GM12878 (cell line): ENCODE measurements around the gene SLC13A4. TPM values are rescaled to one million over a fixed set of nuclear protein-coding genes. Genes with fewer than 3 reads are reported as not detected.

Source experiments
- ATAC-seq: fragments of 200-7000 bp; cut with Tn5 transposase; 3 replicates; pipeline ENCODE4 v1.9.1; 2020; ENCODE audit warnings: mild to moderate bottlenecking, moderate library complexity
- BruUV-seq: library from RNA; stranded (reverse); fragments of 400-500 nt; replicated peaks from 2 replicates; lab custom pipeline; 2021; lab: Mats Ljungman, UMichigan
- CTCF ChIA-PET: fragments of 300-600 bp; sonication (Branson Sonifier 250); formaldehyde crosslinking; extraction: SDS; loops from one replicate; lab custom pipeline; 2021; ENCODE audit warnings: inconsistent platforms; lab: Yijun Ruan, JAX
- POLR2A ChIA-PET: fragments of 350-600 bp; formaldehyde crosslinking; extraction: SDS; loops from one replicate; lab custom pipeline; 2021; ENCODE audit warnings: inconsistent platforms; lab: Charles Lee
- RAD21 ChIA-PET: fragments of 300-600 bp; sonication (Branson Sonifier 250); formaldehyde crosslinking; loops from one replicate; lab custom pipeline; 2023; ENCODE audit warnings: antibody characterized with exemption; ENCODE audit not compliant: unreplicated experiment; lab: Charles Lee
- SMC1A ChIA-PET: fragments of 300-600 bp; sonication (Branson Sonifier 250); formaldehyde crosslinking; loops from one replicate; lab custom pipeline; 2023; ENCODE audit not compliant: unreplicated experiment, uncharacterized antibody; lab: Charles Lee
- DNase-seq: peaks from one replicate; pipeline ENCODE4 v3.0.0-alpha.2; 2011; ENCODE audit warnings: low read depth, low spot score
- FAIRE-seq: peaks from 3 replicates; lab custom pipeline; 2011; peaks lifted over from hg19 to GRCh38; lab: Jason Lieb, UNC
- H2AFZ ChIP-seq: 2 replicates; pipeline ENCODE4 v1.6.0; 2011; ENCODE audit warnings: low read depth, low read length, control low read depth; ENCODE audit not compliant: control insufficient read depth
- H3K27ac ChIP-seq: 2 replicates; pipeline ENCODE4 v1.5.1; 2011; ENCODE audit warnings: control low read depth; ENCODE audit not compliant: control insufficient read depth, insufficient read depth
- H3K27me3 ChIP-seq, 2 experiments: replicated peaks in 1 of 2; 2 replicates each; pipeline versions ENCODE4 v1.6.0 to v1.6.1; 2011; ENCODE audit warnings: low read length in 1 of 2; ENCODE audit not compliant: control insufficient read depth in 2 of 2, insufficient read depth in 2 of 2
- H3K36me3 ChIP-seq, 2 experiments: 2 replicates each; pipeline ENCODE4 v1.5.1; 2011; ENCODE audit warnings: low read length in 1 of 2; ENCODE audit not compliant: control insufficient read depth in 2 of 2, insufficient read depth in 2 of 2
- H3K4me1 ChIP-seq: 2 replicates; pipeline ENCODE4 v1.6.1; 2011; ENCODE audit warnings: mild to moderate bottlenecking, low read length, moderate library complexity, mixed read lengths; ENCODE audit not compliant: control insufficient read depth, insufficient read depth
- H3K4me2 ChIP-seq: 2 replicates; pipeline ENCODE4 v1.6.0; 2011; ENCODE audit warnings: control low read depth; ENCODE audit not compliant: control insufficient read depth, insufficient read depth
- H3K4me3 ChIP-seq: fragments of 200-600 bp; sonication (generic); 2 replicates; pipeline ENCODE4 v1.5.1; 2016
- H3K79me2 ChIP-seq: 2 replicates; pipeline ENCODE4 v1.6.0; 2011; ENCODE audit warnings: low read length; ENCODE audit not compliant: control insufficient read depth, insufficient read depth
- H3K9ac ChIP-seq: 2 replicates; pipeline ENCODE4 v1.8.0; 2011; ENCODE audit warnings: low read length, control low read depth, mixed read lengths; ENCODE audit not compliant: control insufficient read depth, insufficient read depth
- H3K9me3 ChIP-seq: replicated peaks from 3 replicates; pipeline ENCODE4 v1.5.1; 2011; ENCODE audit warnings: mild to moderate bottlenecking, low read length; ENCODE audit not compliant: control insufficient read depth, insufficient read depth
- H4K20me1 ChIP-seq: 2 replicates; pipeline ENCODE4 v1.6.0; 2011; ENCODE audit not compliant: control insufficient read depth, insufficient read depth
- WGBS: methylation state at CpG from one replicate; pipeline ENCODE4 v1.1.6; 2016; ENCODE audit warnings: low lambda C conversion rate; ENCODE audit not compliant: insufficient replicate concordance, insufficient coverage; ENCODE audit errors: missing lambda C conversion rate; 5-methylcytosine and 5-hydroxymethylcytosine counted together
- in situ Hi-C: fragments of 300-500 bp; cut with MboI; formaldehyde crosslinking; loops from 9 replicates; pipeline ENCODE4 v1.14.3; 2018; ENCODE audit warnings: mixed read lengths
- intact Hi-C: fragments of 100-400 bp; cut with micrococcal nuclease; formaldehyde crosslinking; loops from one replicate; pipeline ENCODE4 v1.14.2; 2022; ENCODE audit not compliant: unreplicated experiment
- polyA plus RNA-seq, 11 experiments: library from polyadenylated mRNA; depleted of rRNA in 4 of 11; unstranded in 6 of 11; stranded (reverse) in 5 of 11; fragments of >200 nt; fragmentation: Nextera tagmentation in 4 of 11; fragmentation: Illumina TruSeq in 1 of 11; extraction: Ambion mirVana in 4 of 11; extraction: Trizol in 1 of 11; gene quantifications; 1 replicate in 1 of 11; 2 replicates in 10 of 11; pipeline versions ENCODE4 v1.2.1 to v1.2.3, GENCODE V29; 2011 to 2016; ENCODE audit warnings: inconsistent platforms in 2 of 11, missing spikeins in 2 of 11, low read depth in 1 of 11
- total RNA-seq, 4 experiments: library from RNA; depleted of rRNA in 3 of 4; stranded (reverse); fragments of >200 nt in 3 of 4; fragmentation: Illumina TruSeq in 1 of 4; extraction: Trizol in 1 of 4; gene quantifications; 2 replicates each; pipeline versions ENCODE4 v1.2.1 to v1.2.3, GENCODE V29; 2013 to 2021
- TF ChIP-seq, protein P1 (sequence below), 3 experiments: IDR thresholded peaks in 2 of 3; conservative IDR thresholded peaks in 1 of 3; 2 replicates each; pipeline ENCODE4 v1.5.1; 2011; ENCODE audit warnings: low read depth in 3 of 3, low read length in 3 of 3, mild to moderate bottlenecking in 3 of 3, control low read depth in 2 of 3, moderate library complexity in 2 of 3, inconsistent platforms in 1 of 3, mixed read lengths in 1 of 3; ENCODE audit not compliant: control insufficient read depth in 2 of 3, insufficient read depth in 1 of 3; ENCODE audit errors: extremely low read depth in 1 of 3
- TF ChIP-seq, protein P2 (sequence below): IDR thresholded peaks from 2 replicates; pipeline ENCODE4 v1.6.1; 2012; ENCODE audit warnings: low read depth, low read length, improper control_type of control experiment

Gene SLC13A4
- total and polyA plus RNA-seq, 10 of the 15 experiments (the other 5 are each of a cell fraction or from before 2014, with no cell fraction given) = 0.14 to 0.23 (median 0.20) TPM; not detected in 7

DNA sequence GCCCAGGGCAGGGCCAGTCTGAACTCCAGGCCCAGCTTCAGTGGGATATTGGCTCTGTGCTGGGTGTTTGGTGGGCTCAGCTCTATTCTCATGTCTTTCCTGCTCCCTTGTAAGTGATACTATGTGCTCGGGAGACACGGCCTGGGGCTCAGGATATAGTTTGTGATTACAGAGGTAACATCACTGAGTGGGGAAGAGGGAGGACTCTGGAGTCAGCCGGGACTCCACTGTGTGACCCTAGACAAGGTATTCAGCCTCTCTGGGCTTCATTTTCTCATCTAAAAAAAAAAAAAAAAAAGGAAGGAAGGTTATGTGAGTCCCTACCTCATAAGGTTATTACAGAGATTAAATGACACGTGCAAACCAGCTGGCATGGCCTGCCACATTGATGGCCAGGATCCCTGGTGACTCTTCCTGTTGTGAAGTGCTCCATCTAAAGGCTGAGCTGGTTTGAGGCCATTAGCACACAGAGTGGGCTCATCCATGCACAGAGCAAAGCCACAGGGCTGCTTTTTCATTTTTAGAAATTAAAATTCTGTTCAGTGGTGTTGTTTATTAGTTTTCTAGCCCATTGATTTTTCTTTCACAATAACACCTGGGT is 15.7 kb downstream of the SLC13A4 start:
- intact Hi-C loops (no loop called here), in situ Hi-C loops (no loop called here)
- no peak for DNase-seq
- H3K27me3 ChIP-seq = no peaks in the 10 kb centered on the region
- WGBS = 57% methylated on average over 4 of the region's 4 CpGs
- CTCF ChIA-PET = interaction anchor here (1.0 to 4.4 kb wide), 9 partner anchors 9 to 438 kb away, joined by 3 to 56 read pairs (median 4); partner anchors contain the start of gene NUP205
- RAD21 ChIA-PET = interaction anchor here (2.0 kb wide), 1 partner anchor 39 kb away, joined by 6 read pairs; no protein-coding TSS in a partner anchor
- SMC1A ChIA-PET = interaction anchor here (1.0 to 2.3 kb wide), 4 partner anchors 13 to 437 kb away, joined by 3 to 15 read pairs (median 4); no protein-coding TSS in a partner anchor
- no peaks in the 10 kb centered on the region for H3K4me1 ChIP-seq
- no peak overlapping the region for H2AFZ ChIP-seq
- ATAC-seq = peak; percentile 57
- H3K9ac ChIP-seq = no peak overlapping the region
- H3K36me3 ChIP-seq = no peaks in the 10 kb centered on the region
- POLR2A ChIA-PET = interaction anchor here (0.6 kb wide), 1 partner anchor 20 kb away, joined by 4 read pairs; no protein-coding TSS in a partner anchor
- BruUV-seq = no TSS peak
- H3K4me3 ChIP-seq = no peak overlapping the region
- H3K79me2 ChIP-seq = no peaks in the 10 kb centered on the region
- H3K9me3 ChIP-seq = no peaks in the 10 kb centered on the region
- no peaks in the 10 kb centered on the region for H4K20me1 ChIP-seq
- TF ChIP-seq, protein P1, sequence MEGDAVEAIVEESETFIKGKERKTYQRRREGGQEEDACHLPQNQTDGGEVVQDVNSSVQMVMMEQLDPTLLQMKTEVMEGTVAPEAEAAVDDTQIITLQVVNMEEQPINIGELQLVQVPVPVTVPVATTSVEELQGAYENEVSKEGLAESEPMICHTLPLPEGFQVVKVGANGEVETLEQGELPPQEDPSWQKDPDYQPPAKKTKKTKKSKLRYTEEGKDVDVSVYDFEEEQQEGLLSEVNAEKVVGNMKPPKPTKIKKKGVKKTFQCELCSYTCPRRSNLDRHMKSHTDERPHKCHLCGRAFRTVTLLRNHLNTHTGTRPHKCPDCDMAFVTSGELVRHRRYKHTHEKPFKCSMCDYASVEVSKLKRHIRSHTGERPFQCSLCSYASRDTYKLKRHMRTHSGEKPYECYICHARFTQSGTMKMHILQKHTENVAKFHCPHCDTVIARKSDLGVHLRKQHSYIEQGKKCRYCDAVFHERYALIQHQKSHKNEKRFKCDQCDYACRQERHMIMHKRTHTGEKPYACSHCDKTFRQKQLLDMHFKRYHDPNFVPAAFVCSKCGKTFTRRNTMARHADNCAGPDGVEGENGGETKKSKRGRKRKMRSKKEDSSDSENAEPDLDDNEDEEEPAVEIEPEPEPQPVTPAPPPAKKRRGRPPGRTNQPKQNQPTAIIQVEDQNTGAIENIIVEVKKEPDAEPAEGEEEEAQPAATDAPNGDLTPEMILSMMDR (IDR thresholded peaks at IDR 0.05 in 2 of 3, conservative IDR thresholded peaks at IDR 0.05 in 1 of 3; ENCODE audit: control insufficient read depth in 2 of 3, extremely low read depth in 1 of 3, insufficient read depth in 1 of 3, low read depth in 3 of 3, low read length in 3 of 3) = 0 out of 6 replicates have a peak, but pooled peaks of 2 of the 3 experiments have one; percentile 4 to 13
- TF ChIP-seq, protein P2, sequence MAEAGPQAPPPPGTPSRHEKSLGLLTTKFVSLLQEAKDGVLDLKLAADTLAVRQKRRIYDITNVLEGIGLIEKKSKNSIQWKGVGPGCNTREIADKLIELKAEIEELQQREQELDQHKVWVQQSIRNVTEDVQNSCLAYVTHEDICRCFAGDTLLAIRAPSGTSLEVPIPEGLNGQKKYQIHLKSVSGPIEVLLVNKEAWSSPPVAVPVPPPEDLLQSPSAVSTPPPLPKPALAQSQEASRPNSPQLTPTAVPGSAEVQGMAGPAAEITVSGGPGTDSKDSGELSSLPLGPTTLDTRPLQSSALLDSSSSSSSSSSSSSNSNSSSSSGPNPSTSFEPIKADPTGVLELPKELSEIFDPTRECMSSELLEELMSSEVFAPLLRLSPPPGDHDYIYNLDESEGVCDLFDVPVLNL = no peak
- FAIRE-seq = no peak
- no peak overlapping the region for H3K27ac ChIP-seq
- no peak overlapping the region for H3K4me2 ChIP-seq
